Measurements from ENCODE around the gene RALGPS1.

The RALGPS1 gene

GRCh38 chr9:127022913-127023660 is 108.5 kb downstream of the RALGPS1 start:
- peak overlapping the region; percentile 82 for H3K27ac ChIP-seq
- TF ChIP-seq ZFX (IDR thresholded peaks at IDR 0.05) (no peak), CTCF (conservative IDR thresholded peaks at IDR 0.05) (no peak)

- H3K27ac ChIP-seq: no peak overlapping the region; the same call in 1 of the 2 replicates
- TF ChIP-seq CTCF (conservative IDR thresholded peaks at IDR 0.05): no peak
These were observed 110.5 kb downstream of the RALGPS1 start for GRCh38 chr9:127025042-127025441.

- TF ChIP-seq ZFX (IDR thresholded peaks at IDR 0.05) (no peak), CTCF (conservative IDR thresholded peaks at IDR 0.05) (no peak)
These were observed 113.1 kb downstream of the RALGPS1 start for GRCh38 chr9:127027694-127028093.

GRCh38 chr9:127029548-127029947 is 115.0 kb downstream of the RALGPS1 start:
- TF ChIP-seq CTCF (conservative IDR thresholded peaks at IDR 0.05) (no peak), ZFX (IDR thresholded peaks at IDR 0.05) (no peak)
- H3K27ac ChIP-seq: no peak overlapping the region

More at GRCh38 chr9:127027694-127028093, 113.1 kb downstream of the RALGPS1 start:
- H3K27ac ChIP-seq: no peak overlapping the region

GRCh38 chr9:127030814-127031740 is 116.5 kb downstream of the RALGPS1 start:
- no peak overlapping the region for H3K27ac ChIP-seq
- TF ChIP-seq CTCF (conservative IDR thresholded peaks at IDR 0.05) (no peak), ZFX (IDR thresholded peaks at IDR 0.05) (no peak)

- no peak for TF ChIP-seq ZFX (IDR thresholded peaks at IDR 0.05)
- TF ChIP-seq CTCF (conservative IDR thresholded peaks at IDR 0.05): no peak
- no peak overlapping the region for H3K27ac ChIP-seq
These were observed 117.7 kb downstream of the RALGPS1 start for GRCh38 chr9:127032256-127032655.

- H3K27ac ChIP-seq: no peak overlapping the region
- TF ChIP-seq ZFX (IDR thresholded peaks at IDR 0.05) (no peak), CTCF (conservative IDR thresholded peaks at IDR 0.05) (no peak)
These were observed 118.5 kb downstream of the RALGPS1 start for GRCh38 chr9:127033061-127033460.
